GM20000 (cell line): ENCODE results near the gene ABCG4.

ENCODE experiments used
- DNase-seq: peaks from one replicate; pipeline ENCODE4 v3.0.0; 2012; ENCODE audit warnings: low spot score
- CTCF ChIP-seq: IDR thresholded peaks from 2 replicates; pipeline ENCODE4 v1.5.1; 2012; ENCODE audit warnings: mild to moderate bottlenecking, control low read depth; ENCODE audit errors: extremely low read depth, missing control alignments

ABCG4 gene

GRCh38 chr11:119152043-119152442, 3.2 kb downstream of the ABCG4 start:
- DNase-seq = no peak
- TF ChIP-seq CTCF = no peak

- TF ChIP-seq CTCF = no peak
- no peak for DNase-seq
Observed at GRCh38 chr11:119152604-119153003, 3.8 kb downstream of the ABCG4 start.

GRCh38 chr11:119153049-119153818, 4.4 kb downstream of the ABCG4 start:
- no peak for TF ChIP-seq CTCF
- DNase-seq = no peak

- DNase-seq = no peak
- TF ChIP-seq CTCF = no peak
Observed at GRCh38 chr11:119154178-119154577, 5.3 kb downstream of the ABCG4 start.

GRCh38 chr11:119155733-119156492, 7.1 kb downstream of the ABCG4 start:
- DNase-seq = no peak
- TF ChIP-seq CTCF = no peak

- DNase-seq = no peak
- TF ChIP-seq CTCF = no peak
Observed at GRCh38 chr11:119156496-119156895, 7.6 kb downstream of the ABCG4 start.

- no peak for TF ChIP-seq CTCF
Observed at GRCh38 chr11:119157063-119157462, 8.2 kb downstream of the ABCG4 start.

More at GRCh38 chr11:119157063-119157462, 8.2 kb downstream of the ABCG4 start:
- no peak for DNase-seq
